Activated CD8-positive, alpha-beta memory T cell treated with anti-CD3 and anti-CD28 coated beads for 1 hour (primary cell): ENCODE results near the gene SPEN.

Experiments used
- DNase-seq, 2 donors: peaks; one replicate each; pipeline ENCODE4 v3.0.0-alpha.2; 2020; ENCODE audit warnings: low read depth in 1 of 2; ENCODE audit errors: extremely low read depth in 1 of 2

SPEN gene

DNA sequence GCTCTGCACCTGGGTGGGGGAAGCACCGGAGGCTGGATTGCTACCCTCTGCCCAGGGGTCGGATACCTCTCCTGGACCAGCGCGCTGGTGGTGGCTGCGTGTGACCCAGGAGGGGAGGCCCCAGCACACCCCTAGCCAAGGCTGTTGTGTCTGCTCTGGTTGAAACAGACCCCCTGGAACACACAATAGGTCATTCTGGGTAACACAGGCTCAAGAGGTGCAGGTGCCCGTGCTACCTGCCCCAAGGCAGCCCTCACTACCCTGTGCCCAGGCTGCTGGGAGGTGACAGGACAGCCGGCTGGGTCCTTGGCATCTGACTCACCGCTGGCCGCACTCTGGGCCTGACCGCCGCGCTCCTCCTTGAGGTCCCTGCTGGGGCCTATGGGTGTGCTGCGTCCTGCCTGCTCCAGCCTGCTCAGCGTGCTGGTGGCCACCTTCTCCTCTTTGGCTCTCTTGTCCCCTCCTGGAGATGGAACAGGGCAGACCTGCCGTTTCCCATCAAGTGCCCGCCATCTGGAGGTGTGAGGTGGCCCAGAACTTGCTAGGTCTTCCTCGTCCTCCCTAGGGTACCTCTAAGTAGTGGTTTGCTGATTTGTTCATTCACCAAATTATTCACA lies 98.4 kb downstream of the SPEN start:
- no peak for DNase-seq

DNA sequence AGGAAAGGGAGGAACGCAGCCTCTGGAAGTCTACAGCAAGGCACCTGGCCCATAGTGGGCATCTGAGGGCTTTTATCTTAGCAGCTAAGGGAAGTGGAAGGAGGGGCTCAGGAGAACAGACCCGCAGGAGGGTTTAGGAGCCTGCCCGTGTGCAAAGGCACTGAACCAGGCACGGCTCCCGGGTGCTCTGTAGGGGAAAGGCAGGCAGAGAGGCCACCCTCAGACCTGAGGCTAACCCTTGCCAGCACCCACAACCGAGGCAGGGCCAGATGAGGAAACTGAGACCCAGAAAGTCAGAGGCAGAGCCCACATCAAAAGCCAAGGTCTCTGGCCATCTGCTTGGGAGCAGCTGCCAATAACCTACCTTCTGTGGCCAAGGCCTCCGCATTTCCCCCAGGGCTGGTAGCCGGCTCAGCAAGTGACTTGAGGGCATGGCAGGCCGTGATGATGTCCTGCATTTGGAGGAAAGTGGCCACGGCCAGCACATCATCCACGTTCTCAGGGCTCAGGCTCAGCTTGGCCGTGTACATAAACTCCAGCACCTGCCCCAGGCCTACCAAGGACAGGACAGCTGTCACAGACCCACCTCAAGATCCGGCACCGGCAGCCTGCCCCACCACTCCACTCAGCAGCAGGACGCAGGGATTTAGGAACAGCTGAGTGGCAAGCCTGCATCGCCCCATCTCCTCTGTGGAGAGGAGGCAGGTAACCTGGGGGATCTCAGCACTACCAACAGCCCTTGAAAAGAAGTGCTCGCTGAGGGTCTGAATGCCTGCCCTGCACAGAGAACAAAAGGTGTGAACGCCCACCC lies 99.3 kb downstream of the SPEN start:
- DNase-seq: no peak

DNA sequence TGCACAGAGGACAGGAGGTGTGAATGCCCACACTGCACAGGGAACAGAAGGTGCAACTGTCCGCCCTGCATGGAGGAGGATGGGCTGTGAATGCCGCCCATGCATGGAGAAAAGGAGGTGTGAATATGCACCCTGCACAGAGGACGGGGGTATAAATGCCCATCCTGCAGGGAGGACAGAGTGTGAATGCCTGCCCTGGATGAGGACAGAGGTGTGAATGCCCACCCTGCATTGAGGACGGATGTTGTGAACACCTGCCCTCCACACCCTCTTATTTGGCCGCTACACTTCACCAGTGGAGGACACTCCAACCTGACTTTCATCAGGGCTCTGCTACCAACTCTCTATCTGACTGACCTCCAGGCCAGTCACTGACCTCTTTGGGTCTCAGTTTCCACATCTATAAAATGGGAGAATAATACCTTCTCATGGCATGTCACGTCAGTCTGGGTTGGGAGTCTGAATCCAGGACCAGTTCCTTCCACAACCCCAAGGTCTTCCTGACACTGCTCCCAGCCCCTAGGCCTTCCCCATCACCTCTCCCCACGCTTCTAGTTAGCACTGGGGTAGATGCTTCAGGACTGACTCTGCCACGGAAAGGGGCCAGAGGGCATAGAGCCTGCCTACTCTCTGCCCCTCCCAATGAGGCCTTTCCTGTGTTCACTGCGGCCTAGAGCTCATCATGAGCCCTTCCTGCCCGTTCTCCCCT lies 100.0 kb downstream of the SPEN start:
- no peak for DNase-seq

DNA sequence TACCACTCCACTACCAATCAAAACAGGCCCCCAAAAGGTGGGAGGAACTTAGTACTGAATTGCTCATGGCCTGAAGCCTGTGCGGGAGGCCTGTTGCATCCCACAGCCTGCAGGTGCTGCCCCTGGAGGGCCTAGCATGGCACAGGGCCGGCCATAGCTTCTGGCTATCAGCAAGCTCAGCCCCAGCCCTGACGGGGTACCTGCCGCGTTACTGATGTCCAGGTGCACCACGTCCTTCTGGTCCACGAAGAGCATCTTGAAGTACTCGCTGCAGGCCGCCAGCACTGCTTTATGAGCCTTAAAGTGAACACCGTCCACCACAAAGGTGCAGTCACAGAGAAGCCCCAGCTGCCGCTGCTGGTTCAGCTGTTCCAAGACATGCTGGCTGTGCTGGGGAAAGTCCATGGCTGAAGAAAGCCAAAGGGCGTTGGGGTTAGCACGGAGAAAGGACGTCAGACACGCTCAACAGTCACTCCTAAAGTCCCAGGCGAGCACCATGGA lies 100.6 kb downstream of the SPEN start:
- DNase-seq: no peak

DNA sequence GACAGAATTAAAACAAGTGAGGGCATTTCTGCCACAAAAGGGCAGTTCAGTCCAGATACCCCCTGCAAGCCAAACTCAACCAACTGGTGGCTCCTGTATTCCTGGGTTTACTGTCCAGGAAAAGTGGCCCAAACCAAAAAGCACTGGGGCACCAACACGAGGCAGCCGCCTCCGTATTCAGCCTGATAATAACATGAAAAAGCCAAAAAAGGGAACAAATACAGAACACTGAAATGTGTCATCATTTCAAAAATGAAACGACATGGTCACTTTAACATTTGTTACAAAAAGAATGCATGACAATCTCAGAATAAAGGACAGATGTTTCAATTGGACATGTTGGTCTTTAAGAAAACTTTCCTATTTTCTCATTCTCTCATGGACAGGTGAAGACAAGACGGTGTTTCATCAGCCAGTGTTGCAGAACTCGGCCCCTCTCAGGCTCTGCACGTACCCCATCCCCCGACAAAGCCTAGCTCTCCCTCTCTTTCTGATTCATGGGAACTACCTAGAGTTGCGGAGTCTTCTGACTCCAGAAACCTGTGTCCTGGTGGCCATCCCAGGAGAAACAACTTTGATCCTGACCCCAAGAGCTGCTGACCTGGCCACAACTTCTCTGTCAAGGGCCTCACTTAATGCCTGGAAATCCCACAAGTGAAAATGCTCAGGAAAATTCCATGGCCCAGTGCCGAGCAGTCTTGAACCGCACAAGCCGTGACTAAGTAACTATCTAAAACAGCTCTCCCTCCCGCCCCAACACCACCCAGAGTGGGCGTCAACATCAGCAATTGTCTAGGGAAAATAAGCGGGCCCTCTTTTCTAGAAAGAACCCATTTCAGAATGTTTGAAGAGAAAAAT lies 101.3 kb downstream of the SPEN start:
- peak in 1 of 2 donors; percentile 14 for DNase-seq

DNA sequence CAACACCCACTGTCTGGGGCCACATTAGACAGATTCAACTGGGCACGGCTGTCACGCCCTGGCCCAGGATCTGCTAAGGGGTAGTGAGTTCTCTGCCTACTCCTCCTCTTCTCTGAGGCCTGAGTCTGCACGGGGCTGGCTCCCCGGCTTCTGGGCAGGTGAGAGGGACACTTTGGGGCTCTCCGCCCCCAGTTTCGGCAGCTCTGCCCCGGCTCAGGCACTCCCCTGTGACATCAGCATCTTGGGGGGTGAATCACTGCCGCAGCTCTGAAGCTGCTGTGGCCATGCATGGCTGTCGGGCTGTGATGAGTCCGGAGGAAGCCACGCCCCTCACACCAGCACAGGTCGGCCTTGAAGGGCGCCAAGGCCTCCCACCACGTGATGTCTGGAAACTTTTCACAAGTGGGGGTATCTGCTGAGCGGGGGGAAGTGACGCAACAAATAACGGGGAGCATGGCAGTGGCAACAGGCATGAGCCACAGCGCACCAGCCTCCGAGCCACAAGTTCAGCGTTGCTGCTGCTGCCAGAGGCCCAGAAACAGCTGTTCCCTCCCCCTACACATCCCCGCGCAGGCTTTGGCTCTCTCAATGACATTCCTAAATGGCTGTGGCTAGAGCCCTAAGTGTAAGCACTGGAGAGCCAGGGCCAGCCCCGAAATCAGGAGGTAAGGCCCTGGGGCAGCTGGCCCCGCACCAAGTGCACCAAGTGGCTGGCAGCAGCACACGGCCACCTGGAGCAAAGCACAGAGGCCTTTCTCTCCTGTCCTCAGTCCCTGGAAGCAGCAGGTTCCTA lies 102.1 kb downstream of the SPEN start:
- peak; percentile 73 to 85 for DNase-seq

DNA sequence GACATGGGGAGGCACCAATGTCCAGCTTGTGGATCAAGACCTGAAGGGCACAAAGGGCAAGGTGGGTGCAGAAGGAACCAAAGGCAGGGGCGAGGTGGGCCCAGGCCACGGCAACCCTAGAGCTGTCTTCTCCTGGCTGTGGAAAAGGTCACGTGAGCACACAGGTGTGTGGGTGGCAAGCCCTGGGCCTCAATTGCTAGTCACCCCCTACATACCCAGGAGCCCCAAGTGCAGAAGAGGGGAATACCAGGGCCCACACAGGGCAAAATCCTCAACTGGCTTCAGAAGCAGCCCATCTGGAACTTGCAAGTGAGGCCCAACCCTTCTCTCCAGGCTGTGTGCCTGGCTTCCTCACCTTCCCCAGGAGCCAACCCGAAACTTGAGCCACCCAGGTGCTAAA lies 102.8 kb downstream of the SPEN start:
- DNase-seq: no peak

DNA sequence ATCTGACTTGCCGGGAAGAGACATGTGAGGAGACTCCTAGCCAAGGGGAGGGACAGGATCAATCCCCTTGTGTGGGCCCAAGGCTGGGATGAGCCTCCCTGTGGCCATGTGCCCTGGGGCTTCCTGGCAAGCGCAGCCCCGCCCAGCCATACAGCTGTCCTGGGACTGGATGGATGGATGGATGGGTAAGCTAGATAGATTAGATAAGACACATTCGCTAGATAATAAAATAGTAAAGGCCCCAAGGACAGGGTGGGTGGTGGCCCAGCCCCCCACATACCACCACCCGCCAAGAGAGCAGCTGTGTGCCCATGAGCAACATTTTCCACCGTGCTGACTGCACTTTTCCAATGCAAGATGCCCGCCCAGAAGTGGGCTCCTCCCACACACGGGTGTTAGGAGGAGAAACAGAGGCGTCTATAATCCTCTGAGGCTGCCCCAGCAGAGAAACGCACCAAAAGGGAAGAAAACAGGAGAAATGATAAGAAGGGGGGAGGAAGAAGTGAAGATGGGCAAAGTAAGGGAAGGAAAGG lies 103.3 kb downstream of the SPEN start:
- DNase-seq: peak; percentile 51 to 66

DNA sequence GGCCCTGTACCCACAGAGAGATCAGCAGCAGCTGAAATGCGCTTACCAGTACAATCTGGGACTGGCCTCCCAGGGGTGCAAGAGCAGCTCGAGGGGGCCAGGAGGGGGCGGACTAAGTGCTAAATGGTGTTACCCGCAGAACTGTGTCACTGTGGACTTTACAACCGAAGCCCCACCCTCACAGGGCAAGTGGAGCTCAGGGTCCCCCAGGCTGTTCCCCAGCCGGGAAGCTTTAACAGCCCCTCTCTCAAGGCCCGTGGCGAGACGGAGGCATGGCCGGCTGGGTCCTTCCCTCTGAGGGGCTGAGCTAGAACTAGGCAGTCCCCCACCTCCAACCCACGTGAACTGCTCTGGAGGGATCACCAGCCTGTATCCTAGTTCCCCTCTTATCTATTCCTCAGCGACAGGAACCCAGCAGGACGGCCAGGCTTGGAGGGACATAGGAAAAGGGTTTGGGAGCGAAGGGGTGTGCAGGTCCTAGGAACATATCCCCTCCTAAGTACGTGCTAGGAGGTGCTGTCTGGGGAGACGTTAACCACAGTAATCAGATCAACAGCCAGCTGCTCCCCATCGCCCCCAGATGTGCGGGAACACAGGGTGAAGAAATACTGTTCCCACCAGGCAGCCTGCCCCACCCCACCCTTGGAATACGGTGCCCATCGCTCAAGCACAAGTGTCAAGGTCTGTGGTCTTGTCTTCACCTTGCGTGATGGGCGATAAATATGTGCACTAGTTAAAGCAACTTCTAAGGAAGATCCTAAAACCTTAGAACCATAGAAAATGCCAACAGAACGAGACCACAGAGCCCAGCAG lies 104.0 kb downstream of the SPEN start:
- DNase-seq: no peak

DNA sequence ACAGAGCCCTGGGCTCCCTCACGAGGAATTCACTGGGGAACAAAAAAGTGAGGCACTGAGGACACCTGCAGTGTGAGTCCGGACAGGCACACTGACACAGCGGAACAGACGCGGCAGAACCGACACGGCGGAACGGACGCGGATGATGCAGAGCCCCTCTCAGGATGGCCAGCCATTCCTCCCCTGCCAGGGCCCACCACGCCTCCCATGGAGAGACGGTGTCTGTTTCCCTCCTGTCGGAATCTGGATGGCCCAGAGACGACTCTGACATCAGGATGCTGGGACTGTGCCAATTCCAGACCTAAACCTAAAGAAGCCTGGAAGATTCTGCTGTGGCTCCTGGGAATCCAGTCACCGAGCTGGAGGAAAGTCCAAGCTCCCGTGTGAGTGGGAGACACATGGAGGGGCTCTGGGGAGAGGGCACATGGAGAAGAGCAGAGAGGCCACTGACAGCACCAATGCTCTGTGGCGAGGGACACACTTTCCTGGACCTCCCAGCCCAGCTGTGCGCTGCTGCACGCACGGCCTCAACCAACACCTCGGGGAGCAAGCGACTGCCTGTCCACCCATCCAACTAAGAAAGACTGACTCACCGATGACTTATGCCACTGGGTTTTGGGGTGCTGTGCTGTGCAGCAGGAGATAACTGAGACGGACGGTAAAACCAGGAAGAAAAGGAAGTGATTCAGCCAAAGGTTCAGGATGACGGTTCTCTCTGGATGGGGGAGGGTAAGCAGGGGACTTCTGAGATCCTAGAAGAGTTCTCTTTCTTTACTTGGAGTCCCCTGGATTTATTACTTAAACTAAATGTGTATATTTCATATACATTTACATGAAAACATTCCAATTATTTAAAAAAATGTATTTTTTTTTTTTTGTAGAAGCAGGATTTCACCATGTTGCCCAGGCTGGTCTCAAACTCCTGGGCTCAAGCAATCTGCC lies 105.1 kb downstream of the SPEN start:
- no peak for DNase-seq

DNA sequence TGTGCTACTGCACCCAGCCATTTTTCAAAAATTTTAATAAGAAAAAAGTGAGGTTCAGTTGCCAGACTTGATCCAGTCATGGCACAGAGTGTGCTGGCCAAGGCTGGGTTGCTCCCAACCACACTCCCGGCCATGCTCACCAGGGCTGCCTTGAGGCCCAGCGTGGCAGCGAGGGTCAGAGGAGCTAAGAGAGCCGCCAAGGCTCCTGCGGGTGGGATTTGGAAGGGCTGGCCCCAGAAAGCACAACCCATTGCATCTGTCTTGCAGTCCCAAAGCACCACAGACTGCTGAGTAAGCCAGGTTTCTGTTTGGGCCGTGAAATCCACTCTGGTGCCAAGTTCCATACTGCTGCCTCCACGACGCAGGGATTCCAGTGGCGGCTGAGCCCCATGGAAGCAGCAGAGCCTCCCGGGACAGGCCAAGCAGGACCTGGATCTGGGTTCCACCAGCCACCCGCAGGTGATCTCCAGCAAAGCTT lies 105.8 kb downstream of the SPEN start:
- DNase-seq: no peak

DNA sequence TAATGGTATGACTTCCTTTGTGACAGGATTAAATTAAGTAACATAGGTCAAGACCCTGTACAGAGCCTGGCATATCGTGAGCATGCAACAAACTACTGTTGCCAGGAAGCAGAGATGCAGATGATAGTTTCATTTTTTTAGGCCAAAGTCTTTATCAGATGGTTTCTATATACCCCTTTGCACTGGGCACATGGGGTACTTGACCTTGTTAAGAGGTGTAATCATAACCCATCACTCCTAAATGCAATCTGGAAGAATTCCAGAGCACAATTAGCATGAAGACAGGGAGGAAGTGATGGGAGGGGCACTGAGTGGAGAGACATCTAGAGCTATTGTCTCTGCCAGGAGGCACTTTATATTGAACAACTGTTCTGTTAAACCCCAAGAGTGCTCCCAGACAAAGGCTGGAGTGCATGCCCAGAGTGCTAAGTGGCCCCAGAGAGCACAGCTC lies 106.3 kb downstream of the SPEN start:
- DNase-seq: no peak

DNA sequence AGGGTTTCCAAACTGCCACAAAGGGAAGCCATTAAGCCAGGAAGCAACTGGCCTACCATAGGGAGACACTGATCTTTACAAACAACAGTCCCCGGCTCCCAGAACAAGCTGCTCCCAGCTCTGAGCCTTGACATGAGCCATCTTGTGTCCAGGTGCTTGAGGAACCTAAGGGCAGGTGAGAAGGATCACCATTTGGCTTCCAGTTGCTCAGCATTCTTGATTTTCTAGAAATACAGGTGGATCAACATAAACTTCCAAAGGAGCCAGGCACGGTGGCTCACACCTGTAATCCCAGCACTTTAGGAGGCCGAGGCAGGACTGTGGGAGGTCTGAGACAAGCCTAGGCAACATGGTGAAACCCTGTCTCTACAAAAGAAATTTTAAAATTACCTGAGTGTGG lies 106.8 kb downstream of the SPEN start:
- no peak for DNase-seq

DNA sequence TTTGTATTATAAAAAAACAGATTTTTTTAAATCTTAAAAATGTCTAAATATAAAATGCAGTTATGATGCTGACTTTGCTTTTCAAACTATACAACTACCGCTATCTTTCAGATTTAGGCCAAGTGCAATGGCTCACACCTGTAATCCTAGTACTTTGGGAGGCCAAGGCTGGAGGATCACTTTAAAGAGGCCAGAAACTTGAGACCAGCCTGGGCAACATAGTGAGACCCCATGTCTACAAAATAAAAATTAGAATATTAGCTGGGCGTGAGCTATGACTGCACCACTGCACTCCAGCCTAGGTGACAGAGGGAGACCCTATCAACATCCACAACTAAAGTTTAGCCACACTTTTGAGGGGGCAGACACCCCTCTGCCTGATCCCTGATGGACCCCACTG lies 108.0 kb downstream of the SPEN start:
- DNase-seq: no peak

DNA sequence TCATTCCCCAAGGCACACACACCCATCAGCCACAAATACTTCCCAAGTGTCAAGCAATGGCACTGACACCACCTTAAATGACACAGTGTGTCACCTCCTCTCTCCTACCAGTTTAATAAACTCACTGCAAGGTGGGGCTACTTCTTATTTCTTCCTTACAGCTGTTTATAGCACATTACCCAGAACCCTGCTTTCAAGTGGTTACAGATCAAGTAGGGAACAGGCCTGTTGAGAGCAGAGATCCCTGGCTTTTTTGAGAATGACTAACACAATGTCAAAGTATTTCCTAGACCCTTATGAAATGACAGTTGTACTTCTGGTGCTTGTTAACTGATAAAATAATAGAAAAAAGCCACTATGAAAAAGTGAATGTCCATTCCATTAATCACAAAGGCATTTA lies 108.6 kb downstream of the SPEN start:
- no peak for DNase-seq

DNA sequence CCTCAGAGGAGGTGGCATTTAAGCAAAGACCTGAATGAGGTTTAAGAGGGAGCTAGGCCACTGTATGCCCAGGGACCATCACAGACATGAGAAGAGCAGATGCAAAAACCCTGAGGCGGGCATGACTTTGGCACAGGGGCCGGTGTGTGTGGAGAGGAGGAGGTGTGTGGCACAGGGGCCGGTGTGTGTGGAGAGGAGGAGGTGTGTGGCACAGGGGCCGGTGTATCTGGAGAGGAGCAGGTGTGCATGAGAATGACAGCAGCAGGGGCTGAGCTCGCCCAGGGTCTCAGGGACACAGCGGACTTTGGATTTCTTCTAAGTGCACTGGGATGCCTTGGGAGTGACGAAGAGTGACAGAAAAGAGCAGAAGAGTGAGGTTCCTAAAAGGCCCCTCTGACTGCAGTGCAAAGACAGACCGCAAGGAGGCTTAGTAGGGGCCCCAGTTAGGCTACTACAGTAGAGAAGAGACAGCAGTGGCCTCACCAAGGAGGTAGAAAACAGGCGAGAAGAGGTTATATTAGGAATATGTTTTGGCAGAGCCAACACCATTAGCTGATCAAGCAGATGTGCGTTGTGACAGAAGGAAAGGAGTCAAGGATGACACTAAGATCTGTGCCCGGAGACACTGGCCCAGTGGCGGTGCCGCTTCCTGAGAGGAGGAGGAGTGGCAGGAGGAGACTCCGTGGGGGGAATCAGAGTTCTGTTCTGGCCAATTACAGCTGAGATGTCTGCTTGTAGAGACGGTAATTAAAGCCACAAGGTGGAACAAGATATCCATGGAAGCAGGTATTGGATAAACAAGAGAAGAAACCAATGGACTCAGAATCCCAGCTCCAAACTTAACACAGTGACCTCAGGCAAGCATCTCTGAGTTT lies 110.0 kb downstream of the SPEN start:
- no peak for DNase-seq

DNA sequence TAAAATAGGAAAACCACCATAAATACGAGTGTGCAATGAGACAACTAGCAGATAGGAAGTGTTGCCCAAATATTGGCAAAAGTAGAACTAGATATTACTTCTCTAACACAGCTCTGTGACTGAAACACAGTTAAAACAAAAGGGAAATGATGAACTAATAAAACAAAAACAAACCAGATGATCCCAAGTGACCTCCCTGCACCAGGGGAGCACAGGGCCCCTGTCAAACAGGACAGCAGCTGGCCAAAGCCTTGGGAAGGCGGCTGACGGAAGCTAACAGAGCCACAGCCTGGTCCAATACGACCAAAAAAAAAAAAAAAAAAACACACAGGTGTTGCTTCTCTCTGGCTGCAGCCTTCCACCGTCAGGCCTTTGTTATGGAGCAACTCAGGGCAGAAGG lies 110.6 kb downstream of the SPEN start:
- DNase-seq: no peak
